ENCODE results near the gene SERPINB12. TPM values are rescaled to one million over a fixed set of nuclear protein-coding genes. Genes with fewer than 3 reads are reported as not detected.

SERPINB12 gene
- total and polyA plus RNA-seq, 10 of the 15 experiments (the other 5 are each of a cell fraction or from before 2014, with no cell fraction given) = not detected

- WGBS (ENCODE audit: insufficient coverage, insufficient replicate concordance, low lambda C conversion rate, missing lambda C conversion rate) = 1% methylated on average over 5 of the region's 5 CpGs
- BruUV-seq (replicated peaks) = no TSS peak
- TF ChIP-seq SMC3 (IDR thresholded peaks at IDR 0.05; ENCODE audit: borderline replicate concordance, low read length) = peak; percentile 77; the same call in 1 of the 2 replicates
- peak; percentile 64 to 76 (median 74) for TF ChIP-seq CTCF (IDR thresholded peaks at IDR 0.05 in 2 of 3, conservative IDR thresholded peaks at IDR 0.05 in 1 of 3; ENCODE audit: control insufficient read depth in 2 of 3, extremely low read depth in 1 of 3, insufficient read depth in 1 of 3, low read depth in 3 of 3, low read length in 3 of 3)
- TF ChIP-seq, protein P1, sequence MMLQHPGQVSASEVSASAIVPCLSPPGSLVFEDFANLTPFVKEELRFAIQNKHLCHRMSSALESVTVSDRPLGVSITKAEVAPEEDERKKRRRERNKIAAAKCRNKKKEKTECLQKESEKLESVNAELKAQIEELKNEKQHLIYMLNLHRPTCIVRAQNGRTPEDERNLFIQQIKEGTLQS (IDR thresholded peaks at IDR 0.05; ENCODE audit: borderline replicate concordance, extremely low read depth, low read depth, low read length) = no peak
- TF ChIP-seq ETV6 (conservative IDR thresholded peaks at IDR 0.05 in 1 of 2, IDR thresholded peaks at IDR 0.05 in 1 of 2; ENCODE audit: borderline replicate concordance in 1 of 2, low read depth in 1 of 2) = no peak
- peak; percentile 78 for TF ChIP-seq YY1 (IDR thresholded peaks at IDR 0.05; ENCODE audit: low read depth, low read length)
- TF ChIP-seq RAD21 (IDR thresholded peaks at IDR 0.05; ENCODE audit: insufficient read depth, low read depth, low read length) = peak; percentile 90
- ATAC-seq (peak; percentile 77), DNase-seq (ENCODE audit: low read depth, low spot score) (no peak), FAIRE-seq (peak; percentile 93)
- H3K27ac ChIP-seq (ENCODE audit: control insufficient read depth, insufficient read depth) = no peak overlapping the region
- ChIA-PET POLR2A (no interaction called here), CTCF (interaction anchor here (0.6 to 8.7 kb wide), 30 partner anchors 11 to 503 kb away, joined by 3 to 237 read pairs (median 4); no protein-coding TSS in a partner anchor), RAD21 (ENCODE audit: unreplicated experiment) (interaction anchor here (0.8 to 8.8 kb wide), 10 partner anchors 13 to 265 kb away, joined by 3 to 149 read pairs (median 5); no protein-coding TSS in a partner anchor), SMC1A (ENCODE audit: uncharacterized antibody, unreplicated experiment) (interaction anchor here (0.7 to 6.1 kb wide), 17 partner anchors 9 to 359 kb away, joined by 3 to 130 read pairs (median 4); partner anchors contain the start of genes SERPINB12 and SERPINB13)
- no peak overlapping the region for H3K4me2 ChIP-seq (ENCODE audit: control insufficient read depth, insufficient read depth)
- no peaks in the 10 kb centered on the region for H4K20me1 ChIP-seq (ENCODE audit: control insufficient read depth, insufficient read depth)
- no peaks in the 10 kb centered on the region for H3K9me3 ChIP-seq (replicated peaks; ENCODE audit: control insufficient read depth, insufficient read depth, low read length)
- H3K4me3 ChIP-seq = no peak overlapping the region
- in situ Hi-C loops (cut with MboI) = no loop called here
- no peaks in the 10 kb centered on the region for H3K27me3 ChIP-seq (replicated peaks in 1 of 2; ENCODE audit: control insufficient read depth in 2 of 2, insufficient read depth in 2 of 2, low read length in 1 of 2)
- no peaks in the 10 kb centered on the region for H3K79me2 ChIP-seq (ENCODE audit: control insufficient read depth, insufficient read depth, low read length)
- H3K36me3 ChIP-seq (ENCODE audit: control insufficient read depth in 2 of 2, insufficient read depth in 2 of 2, low read length in 1 of 2) = no peaks in the 10 kb centered on the region
- no peak overlapping the region for H3K9ac ChIP-seq (ENCODE audit: control insufficient read depth, insufficient read depth, low read length)
- H3K4me1 ChIP-seq (ENCODE audit: control insufficient read depth, insufficient read depth, low read length) = no peaks in the 10 kb centered on the region
- H2AFZ ChIP-seq (ENCODE audit: control insufficient read depth, low read depth, low read length) = no peak overlapping the region
- intact Hi-C loops (cut with micrococcal nuclease; ENCODE audit: unreplicated experiment) = loop anchor here (1.0 to 5.0 kb wide), 2 partner anchors 60 to 269 kb away; no protein-coding TSS in a partner anchor
These were observed 36.3 kb downstream of the SERPINB12 start for GRCh38 chr18:63578357-63578958.

All from GM12878 (cell line).